CD14-positive monocyte (primary cell): ENCODE results near the gene CDC6. TPM values are rescaled to one million over a fixed set of nuclear protein-coding genes. Genes with fewer than 3 reads are reported as not detected.
A peak's percentile ranks its signal among the peaks of the same experiment; 100 is the strongest.
"Not testable (repeated sequence)": the region's sequence is repeated elsewhere in the genome, so short reads cannot be mapped to it uniquely, and the experiment has no call there.

Experiments used
- DNase-seq, 3 donors: peaks; one replicate each; pipeline ENCODE4 v3.0.0-alpha.2; 2011 to 2022
- H2AFZ ChIP-seq: 2 replicates; pipeline ENCODE4 v1.6.0; 2012; ENCODE audit warnings: mild to moderate bottlenecking, low read depth, low read length, inconsistent platforms; ENCODE audit not compliant: insufficient read depth, poor library complexity, severe bottlenecking
- H3K27ac ChIP-seq, 2 donors: 1 replicate in 1 of 2; 2 replicates in 1 of 2; pipeline ENCODE4 v1.5.1; 2012 to 2013; ENCODE audit warnings: low read length in 2 of 2, control low read depth in 1 of 2, inconsistent platforms in 1 of 2, low read depth in 1 of 2, mild to moderate bottlenecking in 1 of 2
- H3K27me3 ChIP-seq, 2 donors: one replicate each; pipeline versions ENCODE4 v1.6.0 to v1.6.1; 2011 to 2013; ENCODE audit warnings: low read length in 2 of 2; ENCODE audit not compliant: control insufficient read depth in 2 of 2, insufficient read depth in 2 of 2
- H3K36me3 ChIP-seq, 2 donors: replicated peaks in 1 of 2; 1 replicate in 1 of 2; 2 replicates in 1 of 2; pipeline versions ENCODE4 v1.5.1 to v1.6.1; 2012 to 2013; ENCODE audit warnings: low read length in 2 of 2, control low read depth in 1 of 2, inconsistent platforms in 1 of 2, mild to moderate bottlenecking in 1 of 2; ENCODE audit not compliant: insufficient read depth in 2 of 2, control insufficient read depth in 1 of 2
- H3K4me1 ChIP-seq, 2 donors: 1 replicate in 1 of 2; 2 replicates in 1 of 2; pipeline versions ENCODE4 v1.5.1 to v1.6.1; 2012 to 2013; ENCODE audit warnings: low read length in 2 of 2, control low read depth in 1 of 2, inconsistent platforms in 1 of 2, mild to moderate bottlenecking in 1 of 2, moderate library complexity in 1 of 2; ENCODE audit not compliant: insufficient read depth in 2 of 2, control insufficient read depth in 1 of 2
- H3K4me2 ChIP-seq: replicated peaks from 2 replicates; pipeline ENCODE3; 2012; ENCODE audit warnings: low read length, moderate library complexity, mild to moderate bottlenecking; ENCODE audit not compliant: poor library complexity, severe bottlenecking; ENCODE audit errors: extremely low read depth
- H3K4me3 ChIP-seq, 3 experiments: fragments of 200-600 bp in 1 of 3; sonication (generic) in 1 of 3; replicated peaks in 1 of 3; 1 replicate in 2 of 3; 2 replicates in 1 of 3; pipeline ENCODE4 v1.5.1; 2011 to 2013; ENCODE audit warnings: low read length in 3 of 3, mild to moderate bottlenecking in 3 of 3, control low read depth in 2 of 3, low read depth in 2 of 3, inconsistent platforms in 1 of 3, moderate library complexity in 1 of 3
- H3K79me2 ChIP-seq: 2 replicates; pipeline ENCODE4 v1.6.0; 2012; ENCODE audit warnings: mild to moderate bottlenecking, control low read depth, inconsistent platforms, low read length, moderate library complexity; ENCODE audit not compliant: insufficient read depth
- H3K9ac ChIP-seq: 2 replicates; pipeline ENCODE4 v1.6.0; 2017; ENCODE audit warnings: low read length, mild to moderate bottlenecking; ENCODE audit not compliant: insufficient read depth, poor library complexity, severe bottlenecking
- H3K9me3 ChIP-seq, 2 donors: replicated peaks in 1 of 2; 1 replicate in 1 of 2; 2 replicates in 1 of 2; pipeline versions ENCODE4 v1.5.1 to v1.6.1; 2012 to 2013; ENCODE audit warnings: low read length in 2 of 2, control low read depth in 1 of 2; ENCODE audit not compliant: control insufficient read depth in 1 of 2, insufficient read depth in 1 of 2
- H4K20me1 ChIP-seq: 2 replicates; pipeline ENCODE4 v1.6.0; 2012; ENCODE audit warnings: mild to moderate bottlenecking, low read length, control low read depth, moderate library complexity; ENCODE audit not compliant: insufficient read depth
- H3K27ac Mint-ChIP-seq, 7 donors: one replicate each; pipeline ENCODE4 v1.8.0; 2020; ENCODE audit warnings: mild to moderate bottlenecking in 7 of 7, mixed read lengths in 7 of 7, moderate library complexity in 6 of 7, inconsistent platforms in 2 of 7
- H3K27me3 Mint-ChIP-seq, 3 donors: one replicate each; pipeline ENCODE4 v1.8.0; 2021 to 2022; ENCODE audit warnings: low read depth in 3 of 3, mild to moderate bottlenecking in 3 of 3, mixed read lengths in 3 of 3, moderate library complexity in 3 of 3, inconsistent platforms in 1 of 3
- H3K36me3 Mint-ChIP-seq, 2 donors: one replicate each; pipeline ENCODE4 v1.8.0; 2020; ENCODE audit warnings: mixed read lengths in 2 of 2, inconsistent platforms in 1 of 2, mild to moderate bottlenecking in 1 of 2
- H3K4me1 Mint-ChIP-seq: one replicate; pipeline ENCODE4 v1.8.0; 2020; ENCODE audit warnings: mild to moderate bottlenecking, mixed read lengths
- H3K4me3 Mint-ChIP-seq, 2 donors: one replicate each; pipeline ENCODE4 v1.8.0; 2020; ENCODE audit warnings: mild to moderate bottlenecking in 2 of 2, mixed read lengths in 2 of 2, moderate library complexity in 1 of 2
- H3K9me3 Mint-ChIP-seq, 7 donors: one replicate each; pipeline ENCODE4 v1.8.0; 2020 to 2022; ENCODE audit warnings: mixed read lengths in 7 of 7, mild to moderate bottlenecking in 6 of 7, moderate library complexity in 6 of 7, inconsistent platforms in 2 of 7
- WGBS: methylation state at CpG from one replicate; pipeline ENCODE4 v1.1.5; 2013; ENCODE audit warnings: missing lambda C conversion rate; ENCODE audit not compliant: insufficient coverage; 5-methylcytosine and 5-hydroxymethylcytosine counted together
- intact Hi-C, 2 donors: fragments of 100-400 bp; cut with micrococcal nuclease; formaldehyde crosslinking; loops; one replicate each; pipeline versions ENCODE4 v1.15.0 to v1.15.1; 2023
- polyA plus RNA-seq, 3 donors: library from polyadenylated mRNA; depleted of rRNA in 1 of 3; unstranded in 2 of 3; stranded (reverse) in 1 of 3; fragments of 300-500 nt in 2 of 3; fragments of >200 nt in 1 of 3; fragmentation: Illumina TruSeq in 2 of 3; gene quantifications; 1 replicate in 2 of 3; 2 replicates in 1 of 3; pipeline ENCODE4 v1.2.3, GENCODE V29; 2012 to 2021
- TF ChIP-seq, protein P1 (sequence below): fragments of 200-600 bp; IDR thresholded peaks from one replicate; pipeline ENCODE4 v1.8.0; 2022; ENCODE audit warnings: antibody characterized with exemption, mild to moderate bottlenecking

The CDC6 gene
- polyA plus RNA-seq, 3 donors: 0.11 to 0.21 TPM; not detected in 1

DNA sequence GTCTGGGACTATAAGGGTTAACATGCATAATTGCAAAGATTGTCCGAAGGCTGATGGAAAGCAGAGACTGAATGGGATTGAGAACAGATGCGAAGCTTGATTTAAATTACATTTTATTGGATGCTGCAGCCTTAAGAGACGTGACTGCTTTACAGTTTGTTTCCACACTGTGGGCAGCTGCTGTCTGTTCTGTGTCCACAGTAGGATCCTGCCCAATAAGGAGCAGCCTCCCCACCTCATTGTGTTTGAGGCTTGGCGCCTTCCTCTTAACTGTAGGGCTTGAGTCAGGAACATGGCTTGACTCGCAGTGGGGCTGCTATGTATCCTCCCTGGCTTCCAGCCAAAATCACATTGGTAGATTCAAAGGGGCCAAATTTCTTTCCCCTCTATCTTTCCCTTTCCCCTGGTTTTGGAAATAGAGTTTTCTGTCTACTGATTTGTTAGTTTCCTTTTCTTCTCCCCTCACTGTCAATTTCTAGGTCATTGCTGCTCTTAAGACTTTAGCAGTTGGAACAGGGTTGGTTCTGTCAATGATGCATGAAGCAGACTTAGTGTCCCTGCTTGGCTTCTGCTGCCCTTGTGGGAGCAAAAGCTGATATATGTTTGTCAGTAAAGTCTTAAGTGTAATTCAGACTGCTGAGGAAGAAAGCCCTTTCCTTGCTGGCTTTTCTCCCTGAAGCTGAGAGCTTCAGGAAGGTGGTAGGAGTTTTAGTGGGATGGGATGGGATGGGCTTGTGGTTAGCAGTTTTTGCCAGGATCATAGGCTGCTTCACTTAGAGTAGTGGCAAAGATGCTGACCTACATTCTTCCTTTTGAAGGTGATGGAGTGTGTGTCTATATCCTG, 16.3 kb downstream of the CDC6 start:
- Mint-ChIP-seq H3K4me1 (peaks cover 11% of the 10 kb centered on the region), H3K27ac (peak overlapping the region in 3 of 7 donors; percentile 16 to 48 (median 33)), H3K36me3 (peaks cover 2 to 4% of the 10 kb centered on the region in 2 donors), H3K9me3 (no peaks in the 10 kb centered on the region), H3K27me3 (no peaks in the 10 kb centered on the region), H3K4me3 (no peak overlapping the region)
- Histone ChIP-seq H4K20me1 (no peaks in the 10 kb centered on the region), H3K27ac (no peak overlapping the region), H3K4me3 (no peak overlapping the region), H3K79me2 (peaks cover 1% of the 10 kb centered on the region), H3K4me1 (peaks cover 26 to 35% of the 10 kb centered on the region in 2 donors), H2AFZ (no peak overlapping the region), H3K27me3 (no peaks in the 10 kb centered on the region), H3K9ac (no peak overlapping the region), H3K9me3 (no peaks in the 10 kb centered on the region), H3K4me2 (no peak overlapping the region), H3K36me3 (peaks cover 0 to 8% of the 10 kb centered on the region in 2 donors)
- 94% methylated on average over 3 of the region's 5 CpGs for WGBS
- peak in 1 of 3 donors; percentile 25 for DNase-seq
- TF ChIP-seq, protein P1, sequence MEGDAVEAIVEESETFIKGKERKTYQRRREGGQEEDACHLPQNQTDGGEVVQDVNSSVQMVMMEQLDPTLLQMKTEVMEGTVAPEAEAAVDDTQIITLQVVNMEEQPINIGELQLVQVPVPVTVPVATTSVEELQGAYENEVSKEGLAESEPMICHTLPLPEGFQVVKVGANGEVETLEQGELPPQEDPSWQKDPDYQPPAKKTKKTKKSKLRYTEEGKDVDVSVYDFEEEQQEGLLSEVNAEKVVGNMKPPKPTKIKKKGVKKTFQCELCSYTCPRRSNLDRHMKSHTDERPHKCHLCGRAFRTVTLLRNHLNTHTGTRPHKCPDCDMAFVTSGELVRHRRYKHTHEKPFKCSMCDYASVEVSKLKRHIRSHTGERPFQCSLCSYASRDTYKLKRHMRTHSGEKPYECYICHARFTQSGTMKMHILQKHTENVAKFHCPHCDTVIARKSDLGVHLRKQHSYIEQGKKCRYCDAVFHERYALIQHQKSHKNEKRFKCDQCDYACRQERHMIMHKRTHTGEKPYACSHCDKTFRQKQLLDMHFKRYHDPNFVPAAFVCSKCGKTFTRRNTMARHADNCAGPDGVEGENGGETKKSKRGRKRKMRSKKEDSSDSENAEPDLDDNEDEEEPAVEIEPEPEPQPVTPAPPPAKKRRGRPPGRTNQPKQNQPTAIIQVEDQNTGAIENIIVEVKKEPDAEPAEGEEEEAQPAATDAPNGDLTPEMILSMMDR: no peak
- intact Hi-C loops: loop anchor here (1.0 to 10.0 kb wide), 6 partner anchors 13 to 231 kb away; partner anchors contain the start of gene TOP2A (in 1 of the 2)

DNA sequence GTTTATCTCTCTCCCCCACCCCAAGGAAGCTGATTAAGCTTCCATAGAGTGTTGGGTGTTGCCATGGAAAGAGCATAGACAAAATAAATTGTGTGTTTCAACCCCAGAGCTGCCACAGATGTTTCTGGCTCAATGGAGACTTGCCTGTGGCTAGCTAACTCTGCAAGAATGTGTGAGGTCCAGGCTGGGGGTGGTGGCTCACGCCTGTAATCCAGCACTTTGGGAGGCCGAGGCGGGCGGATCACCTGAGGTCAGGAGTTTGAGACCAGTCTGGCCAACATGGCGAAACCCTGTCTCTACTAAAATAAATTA, 16.8 kb downstream of the CDC6 start:
- not testable (repeated sequence) for H3K36me3 ChIP-seq, H3K27ac ChIP-seq, H3K36me3 Mint-ChIP-seq, DNase-seq, H2AFZ ChIP-seq, H3K4me3 ChIP-seq, H3K9me3 ChIP-seq, H3K4me3 Mint-ChIP-seq, H3K27me3 Mint-ChIP-seq, H4K20me1 ChIP-seq, H3K27me3 ChIP-seq, H3K79me2 ChIP-seq, H3K9me3 Mint-ChIP-seq, H3K4me2 ChIP-seq, H3K9ac ChIP-seq
- H3K4me1 ChIP-seq: peaks cover 32 to 41% of the 10 kb centered on the region in 2 donors
- Mint-ChIP-seq H3K27ac (peak overlapping the region in 1 of 7 donors; percentile 16), H3K4me1 (peaks cover 11% of the 10 kb centered on the region)
- WGBS: 100% methylated on average over 3 of the region's 5 CpGs
- intact Hi-C loops: loop anchor here (5.0 to 10.0 kb wide), 4 partner anchors 108 to 230 kb away; partner anchors contain the start of gene TOP2A (in 1 of the 2)

DNA sequence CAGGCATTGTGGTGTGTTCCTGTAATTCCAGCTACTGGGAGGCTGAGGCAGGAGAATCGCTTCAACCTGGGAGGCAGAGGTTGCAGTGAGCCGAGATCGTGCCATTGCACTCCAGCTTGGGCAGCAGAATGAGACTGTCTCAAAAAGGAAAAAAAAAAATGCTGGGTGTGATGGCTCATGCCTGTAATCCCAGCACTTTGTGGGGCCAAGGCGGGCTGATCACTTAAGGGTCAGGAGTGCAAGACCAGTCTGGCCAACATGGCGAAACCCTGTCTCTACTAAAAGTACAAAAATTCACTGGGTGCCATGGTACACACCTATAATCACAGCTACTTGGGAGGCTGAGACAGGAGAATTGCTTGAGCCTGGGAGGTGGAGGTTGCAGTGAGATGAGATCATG, 17.2 kb downstream of the CDC6 start:
- not testable (repeated sequence) for H2AFZ ChIP-seq, DNase-seq, H3K27me3 ChIP-seq, H3K27ac ChIP-seq, H3K36me3 Mint-ChIP-seq, H3K9me3 Mint-ChIP-seq, H3K79me2 ChIP-seq, H3K36me3 ChIP-seq, H3K27ac Mint-ChIP-seq, H3K4me3 ChIP-seq, H4K20me1 ChIP-seq, H3K9ac ChIP-seq, H3K4me3 Mint-ChIP-seq, H3K27me3 Mint-ChIP-seq, H3K4me2 ChIP-seq, H3K9me3 ChIP-seq
- H3K4me1 Mint-ChIP-seq: peaks cover 11% of the 10 kb centered on the region
- intact Hi-C loops: loop anchor here (5.0 to 10.0 kb wide), 5 partner anchors 37 to 230 kb away; partner anchors contain the start of gene TOP2A (in 1 of the 2)
- H3K4me1 ChIP-seq: peaks cover 35 to 44% of the 10 kb centered on the region in 2 donors
- 97% methylated on average over 3 of the region's 5 CpGs for WGBS
